GM12878 (cell line): ENCODE measurements around the gene AURKA. TPM values are rescaled to one million over a fixed set of nuclear protein-coding genes. Genes with fewer than 3 reads are reported as not detected.

Experiments used
- ATAC-seq: fragments of 200-7000 bp; cut with Tn5 transposase; 3 replicates; pipeline ENCODE4 v1.9.1; 2020; ENCODE audit warnings: mild to moderate bottlenecking, moderate library complexity
- BruUV-seq: library from RNA; stranded (reverse); fragments of 400-500 nt; replicated peaks from 2 replicates; lab custom pipeline; 2021; lab: Mats Ljungman, UMichigan
- CTCF ChIA-PET: fragments of 300-600 bp; sonication (Branson Sonifier 250); formaldehyde crosslinking; extraction: SDS; loops from one replicate; lab custom pipeline; 2021; ENCODE audit warnings: inconsistent platforms; lab: Yijun Ruan, JAX
- POLR2A ChIA-PET: fragments of 350-600 bp; formaldehyde crosslinking; extraction: SDS; loops from one replicate; lab custom pipeline; 2021; ENCODE audit warnings: inconsistent platforms; lab: Charles Lee
- RAD21 ChIA-PET: fragments of 300-600 bp; sonication (Branson Sonifier 250); formaldehyde crosslinking; loops from one replicate; lab custom pipeline; 2023; ENCODE audit warnings: antibody characterized with exemption; ENCODE audit not compliant: unreplicated experiment; lab: Charles Lee
- SMC1A ChIA-PET: fragments of 300-600 bp; sonication (Branson Sonifier 250); formaldehyde crosslinking; loops from one replicate; lab custom pipeline; 2023; ENCODE audit not compliant: unreplicated experiment, uncharacterized antibody; lab: Charles Lee
- DNase-seq: peaks from one replicate; pipeline ENCODE4 v3.0.0-alpha.2; 2011; ENCODE audit warnings: low read depth, low spot score
- FAIRE-seq: peaks from 3 replicates; lab custom pipeline; 2011; peaks lifted over from hg19 to GRCh38; lab: Jason Lieb, UNC
- H2AFZ ChIP-seq: 2 replicates; pipeline ENCODE4 v1.6.0; 2011; ENCODE audit warnings: low read depth, low read length, control low read depth; ENCODE audit not compliant: control insufficient read depth
- H3K27ac ChIP-seq: 2 replicates; pipeline ENCODE4 v1.5.1; 2011; ENCODE audit warnings: control low read depth; ENCODE audit not compliant: control insufficient read depth, insufficient read depth
- H3K27me3 ChIP-seq, 2 experiments: replicated peaks in 1 of 2; 2 replicates each; pipeline versions ENCODE4 v1.6.0 to v1.6.1; 2011; ENCODE audit warnings: low read length in 1 of 2; ENCODE audit not compliant: control insufficient read depth in 2 of 2, insufficient read depth in 2 of 2
- H3K36me3 ChIP-seq, 2 experiments: 2 replicates each; pipeline ENCODE4 v1.5.1; 2011; ENCODE audit warnings: low read length in 1 of 2; ENCODE audit not compliant: control insufficient read depth in 2 of 2, insufficient read depth in 2 of 2
- H3K4me1 ChIP-seq: 2 replicates; pipeline ENCODE4 v1.6.1; 2011; ENCODE audit warnings: mild to moderate bottlenecking, low read length, moderate library complexity, mixed read lengths; ENCODE audit not compliant: control insufficient read depth, insufficient read depth
- H3K4me2 ChIP-seq: 2 replicates; pipeline ENCODE4 v1.6.0; 2011; ENCODE audit warnings: control low read depth; ENCODE audit not compliant: control insufficient read depth, insufficient read depth
- H3K4me3 ChIP-seq: fragments of 200-600 bp; sonication (generic); 2 replicates; pipeline ENCODE4 v1.5.1; 2016
- H3K79me2 ChIP-seq: 2 replicates; pipeline ENCODE4 v1.6.0; 2011; ENCODE audit warnings: low read length; ENCODE audit not compliant: control insufficient read depth, insufficient read depth
- H3K9ac ChIP-seq: 2 replicates; pipeline ENCODE4 v1.8.0; 2011; ENCODE audit warnings: low read length, control low read depth, mixed read lengths; ENCODE audit not compliant: control insufficient read depth, insufficient read depth
- H3K9me3 ChIP-seq: replicated peaks from 3 replicates; pipeline ENCODE4 v1.5.1; 2011; ENCODE audit warnings: mild to moderate bottlenecking, low read length; ENCODE audit not compliant: control insufficient read depth, insufficient read depth
- H4K20me1 ChIP-seq: 2 replicates; pipeline ENCODE4 v1.6.0; 2011; ENCODE audit not compliant: control insufficient read depth, insufficient read depth
- BRCA1 ChIP-seq: IDR thresholded peaks from 2 replicates; pipeline ENCODE4 v1.6.1; 2011; ENCODE audit warnings: low read depth, low read length, improper control_type of control experiment
- CUX1 ChIP-seq: IDR thresholded peaks from 2 replicates; pipeline ENCODE4 v1.6.1; 2012; ENCODE audit warnings: improper control_type of control experiment, low read depth, low read length; ENCODE audit not compliant: insufficient replicate concordance
- FOXM1 ChIP-seq: IDR thresholded peaks from 2 replicates; pipeline ENCODE4 v1.6.1; 2012; ENCODE audit warnings: low read depth, mild to moderate bottlenecking, inconsistent platforms, low read length, moderate library complexity
- HDAC6 ChIP-seq: fragments of 200-600 bp; sonication (generic); IDR thresholded peaks from one replicate; pipeline ENCODE4 v1.8.0; 2017; ENCODE audit warnings: antibody characterized with exemption; ENCODE audit not compliant: unreplicated experiment
- IRF3 ChIP-seq: fragments of 450-650 bp; IDR thresholded peaks from 2 replicates; pipeline ENCODE4 v1.6.1; 2014; ENCODE audit warnings: mild to moderate bottlenecking
- JUND ChIP-seq: IDR thresholded peaks from 2 replicates; pipeline ENCODE4 v1.6.1; 2012; ENCODE audit warnings: low read depth, mild to moderate bottlenecking, low read length, improper control_type of control experiment, moderate library complexity
- KDM1A ChIP-seq: fragments of 200-600 bp; sonication (generic); IDR thresholded peaks from 2 replicates; pipeline ENCODE4 v1.6.1; 2016; ENCODE audit warnings: borderline replicate concordance
- MAX ChIP-seq: IDR thresholded peaks from 2 replicates; pipeline ENCODE4 v1.6.1; 2012; ENCODE audit warnings: low read depth, low read length, improper control_type of control experiment
- MTA2 ChIP-seq: fragments of 450-650 bp; IDR thresholded peaks from 2 replicates; pipeline ENCODE4 v1.6.1; 2016; ENCODE audit warnings: low read depth, mild to moderate bottlenecking, moderate library complexity
- NFXL1 ChIP-seq: fragments of 450-650 bp; IDR thresholded peaks from 2 replicates; pipeline ENCODE4 v1.6.1; 2017; ENCODE audit warnings: antibody characterized with exemption, mild to moderate bottlenecking, borderline replicate concordance
- PBX3 ChIP-seq: IDR thresholded peaks from 2 replicates; pipeline ENCODE4 v1.6.1; 2011; ENCODE audit warnings: mild to moderate bottlenecking, low read depth, low read length, moderate library complexity; ENCODE audit not compliant: insufficient replicate concordance
- TCF7 ChIP-seq: IDR thresholded peaks from 2 replicates; pipeline ENCODE4 v1.6.1; 2014; ENCODE audit warnings: antibody characterized with exemption, borderline replicate concordance
- ZBTB11 ChIP-seq: fragments of 450-650 bp; formaldehyde crosslinking; IDR thresholded peaks from 2 replicates; pipeline ENCODE4 v1.5.0; 2022; ENCODE audit warnings: mild to moderate bottlenecking, missing genetic modification characterization
- ZNF274 ChIP-seq: IDR thresholded peaks from one replicate; pipeline ENCODE4 v1.8.0; 2011; ENCODE audit not compliant: insufficient read length, insufficient read depth
- WGBS: methylation state at CpG from one replicate; pipeline ENCODE4 v1.1.6; 2016; ENCODE audit warnings: low lambda C conversion rate; ENCODE audit not compliant: insufficient replicate concordance, insufficient coverage; ENCODE audit errors: missing lambda C conversion rate; 5-methylcytosine and 5-hydroxymethylcytosine counted together
- in situ Hi-C: fragments of 300-500 bp; cut with MboI; formaldehyde crosslinking; loops from 9 replicates; pipeline ENCODE4 v1.14.3; 2018; ENCODE audit warnings: mixed read lengths
- intact Hi-C: fragments of 100-400 bp; cut with micrococcal nuclease; formaldehyde crosslinking; loops from one replicate; pipeline ENCODE4 v1.14.2; 2022; ENCODE audit not compliant: unreplicated experiment
- polyA plus RNA-seq, 11 experiments: library from polyadenylated mRNA; depleted of rRNA in 4 of 11; unstranded in 6 of 11; stranded (reverse) in 5 of 11; fragments of >200 nt; fragmentation: Nextera tagmentation in 4 of 11; fragmentation: Illumina TruSeq in 1 of 11; extraction: Ambion mirVana in 4 of 11; extraction: Trizol in 1 of 11; gene quantifications; 1 replicate in 1 of 11; 2 replicates in 10 of 11; pipeline versions ENCODE4 v1.2.1 to v1.2.3, GENCODE V29; 2011 to 2016; ENCODE audit warnings: inconsistent platforms in 2 of 11, missing spikeins in 2 of 11, low read depth in 1 of 11
- total RNA-seq, 4 experiments: library from RNA; depleted of rRNA in 3 of 4; stranded (reverse); fragments of >200 nt in 3 of 4; fragmentation: Illumina TruSeq in 1 of 4; extraction: Trizol in 1 of 4; gene quantifications; 2 replicates each; pipeline versions ENCODE4 v1.2.1 to v1.2.3, GENCODE V29; 2013 to 2021

AURKA gene
- total and polyA plus RNA-seq, 10 of the 15 experiments (the other 5 are each of a cell fraction or from before 2014, with no cell fraction given) = 57.3 to 122 (median 73.4) TPM

- Histone ChIP-seq H4K20me1 (no peaks in the 10 kb centered on the region), H3K27ac (no peak overlapping the region), H3K4me2 (no peak overlapping the region), H3K36me3 (no peaks in the 10 kb centered on the region), H3K9ac (no peak overlapping the region), H3K79me2 (no peaks in the 10 kb centered on the region), H2AFZ (no peak overlapping the region), H3K4me3 (no peak overlapping the region), H3K9me3 (no peaks in the 10 kb centered on the region), H3K4me1 (peaks cover 20% of the 10 kb centered on the region), H3K27me3 (no peaks in the 10 kb centered on the region)
- CTCF ChIA-PET = no interaction called here
- POLR2A ChIA-PET = interaction anchor here (0.8 kb wide), 1 partner anchor 25 kb away, joined by 4 read pairs; no protein-coding TSS in a partner anchor
- RAD21 ChIA-PET = no interaction called here
- in situ Hi-C loops = no loop called here
- DNase-seq (no peak), FAIRE-seq (no peak), ATAC-seq (no peak)
- BruUV-seq = no TSS peak
- intact Hi-C loops = no loop called here
- SMC1A ChIA-PET = no interaction called here
- 76% methylated on average over 4 of the region's 4 CpGs for WGBS
- TF ChIP-seq HDAC6 = no peak
- no peak for TF ChIP-seq IRF3
- no peak for TF ChIP-seq TCF7
- TF ChIP-seq ZBTB11 (CRISPR knock-in tag) = no peak
- no peak for TF ChIP-seq BRCA1
- no peak for TF ChIP-seq KDM1A
- no peak for TF ChIP-seq MTA2
- no peak for TF ChIP-seq CUX1
- no peak for TF ChIP-seq NFXL1
- no peak for TF ChIP-seq JUND
- TF ChIP-seq ZNF274 = no peak
- TF ChIP-seq PBX3 = no peak
- no peak for TF ChIP-seq MAX
- no peak for TF ChIP-seq FOXM1
These were observed 46.3 kb upstream of the AURKA start for GRCh38 chr20:56438284-56438683.
